ENCODE measurements around the gene CYTH3.
"Not testable (repeated sequence)": the region's sequence is repeated elsewhere in the genome, so short reads cannot be mapped to it uniquely, and the experiment has no call there.

DNA sequence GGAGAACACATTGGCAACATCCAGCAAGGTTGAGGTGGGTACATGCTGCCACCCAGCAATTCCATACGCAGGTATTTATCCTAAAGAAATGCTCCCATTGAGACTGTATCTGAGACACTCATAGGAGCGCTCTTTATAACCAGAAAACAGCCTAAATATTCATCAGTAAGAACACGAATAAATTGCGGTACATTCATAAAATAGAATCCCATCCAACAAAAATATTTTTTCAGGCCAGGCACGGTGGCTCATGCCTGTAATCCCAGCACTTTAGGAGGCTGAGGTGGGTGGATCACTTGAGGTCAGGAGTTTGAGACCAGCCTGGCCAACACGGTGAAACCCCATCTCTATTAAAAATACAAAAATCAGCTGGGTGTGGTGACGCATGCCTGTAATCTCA lies 81.9 kb downstream of the CYTH3 start:
- TF ChIP-seq, protein P1, sequence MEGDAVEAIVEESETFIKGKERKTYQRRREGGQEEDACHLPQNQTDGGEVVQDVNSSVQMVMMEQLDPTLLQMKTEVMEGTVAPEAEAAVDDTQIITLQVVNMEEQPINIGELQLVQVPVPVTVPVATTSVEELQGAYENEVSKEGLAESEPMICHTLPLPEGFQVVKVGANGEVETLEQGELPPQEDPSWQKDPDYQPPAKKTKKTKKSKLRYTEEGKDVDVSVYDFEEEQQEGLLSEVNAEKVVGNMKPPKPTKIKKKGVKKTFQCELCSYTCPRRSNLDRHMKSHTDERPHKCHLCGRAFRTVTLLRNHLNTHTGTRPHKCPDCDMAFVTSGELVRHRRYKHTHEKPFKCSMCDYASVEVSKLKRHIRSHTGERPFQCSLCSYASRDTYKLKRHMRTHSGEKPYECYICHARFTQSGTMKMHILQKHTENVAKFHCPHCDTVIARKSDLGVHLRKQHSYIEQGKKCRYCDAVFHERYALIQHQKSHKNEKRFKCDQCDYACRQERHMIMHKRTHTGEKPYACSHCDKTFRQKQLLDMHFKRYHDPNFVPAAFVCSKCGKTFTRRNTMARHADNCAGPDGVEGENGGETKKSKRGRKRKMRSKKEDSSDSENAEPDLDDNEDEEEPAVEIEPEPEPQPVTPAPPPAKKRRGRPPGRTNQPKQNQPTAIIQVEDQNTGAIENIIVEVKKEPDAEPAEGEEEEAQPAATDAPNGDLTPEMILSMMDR (conservative IDR thresholded peaks at IDR 0.05 in 1 of 2, IDR thresholded peaks at IDR 0.05 in 1 of 2; ENCODE audit: low read depth in 1 of 2, low read length in 2 of 2): not testable (repeated sequence)
- not testable (repeated sequence) for TF ChIP-seq EZH2 (IDR thresholded peaks at IDR 0.05; ENCODE audit: low read length, missing control alignments)

Measured in fibroblast of lung (primary cell).